GM19324 (cell line): Measurements from ENCODE around the gene CARNS1.
A peak's percentile ranks its signal among the peaks of the same experiment; 100 is the strongest.

Experiments
- ATAC-seq: cut with Tn5 transposase; IDR thresholded peaks from one replicate; pipeline ENCODE4 v1.9.1; 2021; ENCODE audit warnings: mild to moderate bottlenecking, moderate library complexity; ENCODE audit not compliant: unreplicated experiment, low FRiP score

CARNS1 gene

DNA sequence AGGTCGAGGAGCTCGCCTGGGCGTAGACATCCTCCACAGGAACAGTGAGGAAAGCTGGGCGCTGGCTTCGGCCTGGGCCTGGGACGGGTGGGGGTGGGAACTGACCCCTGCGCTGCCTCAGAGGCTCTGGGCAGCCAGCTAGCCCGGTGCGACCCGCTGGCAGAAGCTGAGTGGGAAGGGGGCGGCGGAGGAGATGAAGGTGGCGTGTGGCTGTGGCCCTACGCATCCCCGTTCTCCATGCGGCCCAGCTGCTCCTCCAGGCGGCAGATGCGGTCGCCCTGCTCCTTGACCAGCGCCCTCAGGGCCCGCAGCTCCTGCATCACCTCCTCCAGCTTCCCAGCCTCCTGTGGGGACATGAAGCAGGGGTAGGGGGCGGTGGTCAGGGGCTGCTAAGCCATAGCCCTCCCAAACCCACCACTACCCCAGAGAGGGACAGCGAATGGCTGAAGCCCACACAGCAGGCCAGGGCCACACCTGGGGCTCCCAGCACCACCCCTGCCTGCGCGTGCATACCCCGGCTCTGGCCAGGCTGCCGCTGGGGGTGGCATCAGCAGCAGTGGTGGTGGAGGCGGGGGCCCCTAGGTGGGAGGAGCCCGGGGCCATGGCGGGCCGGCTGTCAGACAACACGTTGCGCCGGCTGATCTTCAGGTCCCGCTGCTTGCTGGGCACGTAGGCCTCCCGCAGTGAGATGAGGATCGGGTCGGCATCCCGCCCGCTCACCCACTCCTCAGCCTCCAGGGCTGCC, 22.9 kb downstream of the CARNS1 start:
- ATAC-seq, result no peak

DNA sequence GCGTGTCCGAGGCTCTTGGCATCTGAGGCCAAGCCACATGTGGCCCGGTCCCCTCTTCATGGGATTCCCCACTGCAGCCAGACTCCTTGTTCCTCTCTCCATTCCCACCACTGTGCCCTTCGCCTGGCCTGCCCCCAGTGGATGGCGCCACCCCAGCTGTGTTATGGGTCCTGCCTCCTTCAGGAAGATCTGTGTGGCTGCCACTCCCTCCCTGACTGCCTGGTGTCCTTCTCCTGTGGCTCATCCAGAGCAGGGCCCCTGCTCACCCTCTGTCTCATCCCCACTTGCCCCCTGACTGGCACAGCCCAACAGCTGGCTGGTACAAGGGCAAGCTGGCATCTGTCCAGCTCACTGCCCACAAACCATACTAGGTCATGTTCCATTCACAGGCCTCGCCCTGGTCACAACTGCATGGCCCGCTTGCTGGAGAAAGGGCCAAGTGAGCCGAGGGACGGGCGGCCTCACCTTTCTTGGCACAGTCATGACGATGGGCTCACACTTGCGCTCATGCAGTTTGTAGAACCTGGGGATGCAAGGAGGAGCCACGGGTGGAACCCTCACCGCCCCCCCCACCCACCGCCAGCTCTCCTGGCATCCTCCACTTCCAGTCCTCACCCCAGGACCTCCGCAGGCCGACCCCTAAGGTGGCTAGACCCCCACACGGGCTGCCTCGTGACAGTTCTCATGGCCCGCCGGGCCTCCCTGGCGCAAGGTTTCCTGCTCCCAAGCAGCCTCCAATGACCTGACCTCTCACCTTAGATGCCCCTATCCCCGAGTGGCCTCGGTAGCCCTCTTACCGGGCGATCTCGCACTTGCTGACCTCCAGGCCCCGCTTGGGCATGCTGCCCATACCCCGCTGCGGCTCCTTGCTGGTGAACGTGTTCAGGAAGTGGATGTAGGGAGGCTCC, 24.1 kb downstream of the CARNS1 start:
- no peak for ATAC-seq

DNA sequence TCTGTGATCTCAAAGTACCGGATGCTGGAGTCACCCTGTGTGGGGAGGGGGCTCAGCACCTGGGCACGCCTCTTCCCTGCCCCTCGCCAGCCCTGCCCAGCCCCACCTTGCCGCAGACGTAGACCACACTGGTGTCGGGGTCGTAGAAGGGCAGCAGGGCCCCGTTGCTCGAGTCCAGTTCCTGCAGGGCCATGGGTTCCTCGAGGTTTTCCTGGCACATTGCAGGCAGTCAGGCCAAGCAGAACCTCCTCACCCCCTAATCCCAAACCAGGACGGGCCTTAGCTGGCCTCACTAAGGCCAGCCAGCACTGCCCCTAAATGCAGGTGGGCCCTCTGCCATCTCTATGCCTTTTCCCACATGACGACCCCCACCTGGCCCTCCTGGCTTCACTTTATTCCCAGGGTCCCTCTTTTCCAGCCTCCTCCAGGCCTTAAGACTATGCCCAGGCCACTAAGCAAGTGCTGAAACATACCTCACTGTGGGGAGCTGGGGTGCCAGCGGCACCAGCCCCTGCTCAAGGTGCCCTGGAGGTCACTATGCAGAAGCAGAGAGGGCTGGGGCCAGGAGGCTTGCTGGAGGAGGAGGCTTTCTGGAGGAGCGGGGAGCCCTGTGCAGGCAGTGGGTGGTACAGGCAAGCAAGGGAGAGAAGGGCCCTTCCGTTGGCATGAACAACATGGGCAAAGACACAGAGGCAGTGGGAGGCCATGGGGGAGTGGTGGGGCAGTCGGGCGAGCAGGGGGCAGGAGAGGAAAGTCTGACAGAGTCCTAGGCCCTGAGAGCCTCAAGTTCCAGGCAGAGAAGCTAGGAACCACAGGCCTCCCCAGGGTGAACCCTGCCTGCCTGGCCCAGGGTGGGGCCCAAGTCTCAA, 25.0 kb downstream of the CARNS1 start:
- ATAC-seq, result no peak

DNA sequence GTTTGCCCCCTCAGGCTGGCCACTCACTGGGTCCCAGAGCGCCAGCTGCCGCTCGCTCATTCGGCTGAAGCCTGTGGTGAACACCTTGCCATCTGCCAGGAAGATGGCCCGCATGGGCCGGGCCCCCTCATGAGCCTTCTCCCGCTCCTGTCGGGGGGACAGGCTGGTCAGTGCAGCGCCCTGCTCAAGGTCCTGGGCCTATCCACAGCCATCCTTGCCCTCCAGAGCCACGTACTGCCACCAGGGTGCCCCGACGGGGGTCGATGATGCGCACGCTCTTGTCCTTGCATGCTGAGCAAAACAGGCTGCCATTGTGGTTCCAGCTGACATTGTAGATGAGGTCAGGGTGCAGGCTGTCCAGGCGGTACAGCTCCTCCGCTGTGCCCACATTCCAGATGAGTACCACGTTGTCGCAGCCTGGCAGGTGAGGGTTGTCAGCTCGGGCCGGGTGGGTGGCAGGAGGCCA, 25.7 kb downstream of the CARNS1 start:
- no peak for ATAC-seq

DNA sequence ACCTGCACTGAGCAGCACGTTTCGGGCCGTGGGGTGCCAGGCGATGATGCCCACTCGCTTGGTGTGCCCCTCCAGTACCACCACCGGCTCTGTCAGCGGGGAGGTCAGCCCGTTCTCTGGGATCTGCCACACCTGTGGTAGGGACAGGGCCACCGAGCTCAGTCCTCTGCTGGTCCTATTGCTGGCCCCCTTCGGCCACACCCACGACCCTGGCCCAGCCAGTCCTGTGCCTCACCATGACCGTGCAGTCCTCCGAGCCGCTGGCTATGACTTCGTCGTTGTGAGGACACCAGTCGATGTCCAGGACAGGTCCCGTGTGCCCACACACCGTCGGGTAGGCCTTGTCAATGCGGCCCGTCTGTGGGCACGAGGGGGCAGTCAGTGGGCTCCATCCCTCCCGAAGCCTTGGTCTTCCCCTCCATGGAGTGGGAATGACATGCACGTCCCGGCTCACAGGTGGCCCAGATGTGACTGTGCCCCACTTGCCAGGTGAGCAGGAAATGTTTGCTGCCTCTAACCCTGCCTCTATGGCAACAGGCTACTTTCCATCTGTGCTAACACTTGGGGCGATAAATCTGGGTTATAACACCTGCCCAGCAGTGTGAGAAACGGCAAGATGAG, 26.4 kb downstream of the CARNS1 start:
- no peak for ATAC-seq

DNA sequence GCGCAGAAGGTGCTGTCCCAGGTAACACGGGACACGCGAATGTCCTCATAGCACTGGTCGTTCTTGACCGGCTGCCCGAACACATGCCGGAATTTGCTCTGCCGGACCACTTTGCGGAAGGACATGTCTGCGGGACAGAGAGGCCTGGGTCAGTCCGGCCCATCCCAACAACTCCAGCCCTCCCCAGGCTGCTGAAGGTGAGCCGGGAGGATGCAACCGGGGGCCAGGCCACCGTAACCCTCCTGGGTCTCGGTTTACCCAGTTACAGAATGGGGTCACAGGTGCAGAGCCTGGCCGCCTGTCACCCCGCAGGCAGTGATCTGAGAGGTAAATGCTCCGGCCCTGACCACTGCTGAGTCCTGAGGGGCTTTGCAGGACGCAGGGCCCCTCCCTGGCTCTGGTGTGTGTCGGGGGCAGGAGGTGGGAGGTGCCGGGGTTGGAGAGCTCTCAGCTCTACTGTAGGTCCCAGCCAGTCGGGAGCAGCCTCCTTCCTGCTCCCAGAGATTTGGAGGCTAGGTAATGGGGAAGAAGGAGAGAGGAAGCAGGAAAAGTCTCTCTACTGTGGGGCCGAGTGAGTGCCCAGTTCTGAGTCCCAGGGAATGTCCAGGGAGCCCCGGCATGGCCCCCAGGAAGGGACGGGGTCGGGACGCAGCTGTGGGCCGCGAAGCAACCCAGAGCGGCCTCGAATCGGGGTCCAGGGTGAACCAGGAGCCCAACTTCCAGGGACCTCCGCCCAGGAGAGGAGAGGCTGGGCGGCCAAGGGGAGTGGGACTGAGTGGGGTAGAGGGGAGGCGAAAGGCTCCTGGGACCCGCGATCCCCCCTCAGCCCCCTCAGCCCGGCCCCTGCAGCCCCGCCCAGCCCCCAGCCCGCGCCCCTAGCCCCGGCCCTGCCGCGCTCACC, 27.3 kb downstream of the CARNS1 start:
- ATAC-seq, result peak; percentile 4

DNA sequence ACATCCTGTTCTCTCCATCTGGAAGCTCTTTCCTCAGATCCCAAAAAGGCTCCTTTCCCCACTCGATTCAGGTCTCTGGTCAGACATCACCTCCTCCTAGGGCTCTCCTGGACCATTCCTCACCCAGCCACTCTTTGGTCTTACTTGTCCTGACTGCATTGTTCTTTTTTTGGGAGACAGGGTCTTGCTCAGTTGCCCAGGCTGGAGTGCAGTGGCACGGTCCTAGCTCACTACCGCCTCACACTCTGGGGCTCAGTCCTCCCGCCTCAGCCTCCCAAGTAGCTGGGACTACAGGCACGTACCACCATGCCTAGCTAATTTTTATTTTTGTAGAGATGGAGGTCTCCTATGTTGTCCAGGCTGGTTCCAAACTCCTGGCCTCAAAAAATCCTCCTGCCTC, 30.0 kb downstream of the CARNS1 start:
- no peak for ATAC-seq

DNA sequence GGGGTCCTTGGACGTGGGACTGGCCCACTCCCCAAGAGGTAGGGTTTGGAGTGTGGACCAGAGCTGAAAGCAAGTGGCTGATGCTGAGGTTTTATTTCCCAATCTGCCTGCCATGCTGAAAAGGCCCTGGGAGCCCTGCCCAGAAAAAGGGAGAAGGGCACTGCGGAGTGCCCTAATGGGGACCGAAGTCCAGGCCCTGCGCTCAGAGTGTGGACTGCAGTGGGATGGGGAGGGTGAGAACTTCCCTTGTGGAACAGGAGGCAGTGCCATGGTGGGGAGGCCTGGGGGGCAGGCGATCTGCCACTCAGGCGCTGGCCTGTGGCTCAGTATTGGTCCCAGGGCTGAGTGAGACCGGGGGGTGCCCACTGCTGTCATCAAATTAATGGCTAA, 32.7 kb downstream of the CARNS1 start:
- ATAC-seq, result no peak

DNA sequence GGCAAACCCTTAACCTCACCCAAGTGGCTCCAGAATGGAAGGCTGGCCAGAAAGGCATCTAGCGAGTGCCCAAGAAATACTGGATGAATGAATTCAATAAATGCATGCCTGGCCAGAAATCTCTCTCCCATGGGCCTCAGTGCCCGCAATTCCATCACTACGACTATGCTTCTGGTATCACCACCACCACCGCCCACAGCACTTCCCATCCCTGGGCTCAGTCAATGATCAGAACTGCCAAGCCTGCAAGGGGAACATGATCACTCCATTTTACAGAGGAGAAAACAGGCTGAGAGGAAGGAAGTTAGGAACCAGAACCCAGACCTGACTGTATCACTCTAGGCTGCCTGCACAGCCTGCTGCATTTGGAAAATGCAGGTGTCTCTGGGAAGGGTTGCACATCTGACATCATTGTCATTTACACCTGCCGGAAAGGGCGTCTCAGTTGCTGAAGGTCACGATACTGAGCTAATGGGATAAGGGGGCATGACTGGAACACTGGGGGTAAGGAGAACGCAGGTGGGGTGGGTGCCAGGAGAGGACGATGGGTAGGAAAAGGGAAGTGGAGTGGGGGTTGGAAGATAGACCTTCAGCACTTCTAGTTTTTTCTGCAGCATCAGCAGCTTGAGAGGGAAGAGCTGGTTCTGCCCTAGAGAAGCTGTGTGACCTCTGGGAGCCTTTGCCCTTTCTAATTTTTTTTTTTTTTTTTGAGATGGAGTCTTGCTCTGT, 33.8 kb downstream of the CARNS1 start:
- no peak for ATAC-seq

DNA sequence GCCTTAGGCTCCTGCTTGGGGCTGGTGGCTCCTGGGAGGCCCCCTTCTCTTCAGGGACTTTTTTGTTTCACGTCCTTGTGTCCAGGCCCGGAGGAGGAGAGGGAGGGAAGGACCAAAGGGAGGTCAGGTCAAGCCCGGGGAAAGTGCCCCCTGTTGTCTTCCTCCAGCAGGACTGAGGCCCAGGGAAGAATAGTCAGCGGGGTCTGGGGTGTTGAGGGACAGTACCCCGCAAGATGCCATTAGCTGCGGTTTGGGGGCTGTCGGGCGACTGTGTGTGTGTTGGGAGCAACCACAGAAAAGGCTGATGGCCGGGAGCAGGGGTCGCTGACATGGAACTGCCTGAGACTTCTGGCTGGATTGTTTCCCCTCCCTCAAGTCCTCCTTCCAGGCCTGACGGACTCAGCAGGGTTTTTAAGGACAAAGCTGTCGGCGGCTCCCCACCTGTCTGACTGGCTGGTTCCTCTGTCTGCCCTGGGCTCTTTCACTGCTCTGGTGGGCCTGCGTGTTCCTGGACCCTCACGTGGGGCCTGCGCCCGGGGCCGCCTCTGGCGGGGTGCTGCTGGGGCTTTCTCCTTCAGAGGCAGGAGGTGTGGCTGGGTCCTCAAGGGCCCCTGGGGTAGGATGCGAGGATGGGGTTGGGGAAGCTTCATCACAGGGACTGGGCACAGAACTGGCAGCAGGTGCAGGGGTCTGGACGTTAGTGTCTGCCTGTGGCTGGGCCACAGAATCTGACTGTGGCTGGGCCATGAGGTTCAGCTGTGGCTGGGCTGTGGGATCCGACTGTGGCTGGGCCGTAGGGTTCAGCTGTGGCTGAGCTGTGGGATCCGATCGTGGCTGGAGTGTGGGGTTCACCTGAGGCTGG, 35.5 kb downstream of the CARNS1 start:
- no peak for ATAC-seq

DNA sequence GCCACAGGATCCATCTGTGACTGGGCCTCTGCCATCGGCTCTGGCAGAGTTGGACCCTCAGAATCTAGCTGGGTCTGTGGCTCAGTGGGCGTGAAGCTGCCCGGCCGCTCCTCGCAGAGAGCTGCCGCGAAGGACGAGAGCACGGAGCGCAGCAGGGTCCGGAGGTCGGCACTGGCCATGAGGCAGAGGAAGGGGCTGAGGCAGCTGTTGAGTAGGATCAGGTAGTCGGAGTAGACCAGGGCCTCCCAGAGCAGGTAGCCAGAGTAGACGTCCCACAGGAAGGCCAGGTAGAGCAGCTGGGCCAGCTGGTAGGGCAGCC, 36.1 kb downstream of the CARNS1 start:
- ATAC-seq, result no peak

DNA sequence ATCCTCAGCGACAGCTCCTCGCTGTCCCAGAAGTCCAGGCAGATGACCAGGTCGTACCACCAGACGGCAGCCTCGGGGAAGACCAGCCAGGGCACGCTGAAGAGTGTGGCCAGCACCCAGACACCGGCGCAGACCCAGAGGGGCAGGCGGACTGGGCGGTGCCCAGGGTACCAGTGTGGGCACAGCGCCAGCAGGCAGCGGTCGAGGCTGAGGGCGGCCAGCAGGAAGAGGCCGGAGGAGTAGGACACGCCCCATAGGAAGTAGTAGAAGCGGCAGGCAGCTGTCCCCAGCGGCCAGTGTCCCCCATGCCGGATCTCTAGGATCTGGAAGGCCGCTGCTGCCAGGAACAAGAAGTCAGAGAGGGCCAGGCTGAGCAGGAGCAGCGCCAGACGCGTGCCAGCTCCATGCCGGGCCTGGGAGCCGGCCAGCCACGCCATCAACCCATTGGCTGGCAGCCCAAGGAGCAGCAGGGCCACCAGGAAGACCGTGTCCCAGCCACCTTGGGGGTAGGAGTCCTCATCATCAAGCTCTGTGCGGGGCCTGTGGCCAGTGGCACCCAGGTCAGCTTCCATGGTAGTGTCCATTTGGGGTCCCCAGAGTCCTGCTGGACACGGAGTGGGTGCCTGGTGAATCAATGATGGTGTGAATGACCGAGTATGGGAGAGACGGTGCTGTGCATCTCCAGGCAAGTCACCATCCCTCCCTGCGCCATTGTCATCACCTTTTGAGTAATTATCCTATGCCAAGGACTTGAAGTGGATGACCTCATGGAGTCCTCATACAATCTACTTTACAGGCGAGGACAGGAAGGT, 36.9 kb downstream of the CARNS1 start, which contains the start of gene GPR152:
Gene GPR152 (minus strand): TSS at position 589 of the 812 bp plus-strand sequence. CDS start 5 bp downstream, at position 584.
- no peak for ATAC-seq

DNA sequence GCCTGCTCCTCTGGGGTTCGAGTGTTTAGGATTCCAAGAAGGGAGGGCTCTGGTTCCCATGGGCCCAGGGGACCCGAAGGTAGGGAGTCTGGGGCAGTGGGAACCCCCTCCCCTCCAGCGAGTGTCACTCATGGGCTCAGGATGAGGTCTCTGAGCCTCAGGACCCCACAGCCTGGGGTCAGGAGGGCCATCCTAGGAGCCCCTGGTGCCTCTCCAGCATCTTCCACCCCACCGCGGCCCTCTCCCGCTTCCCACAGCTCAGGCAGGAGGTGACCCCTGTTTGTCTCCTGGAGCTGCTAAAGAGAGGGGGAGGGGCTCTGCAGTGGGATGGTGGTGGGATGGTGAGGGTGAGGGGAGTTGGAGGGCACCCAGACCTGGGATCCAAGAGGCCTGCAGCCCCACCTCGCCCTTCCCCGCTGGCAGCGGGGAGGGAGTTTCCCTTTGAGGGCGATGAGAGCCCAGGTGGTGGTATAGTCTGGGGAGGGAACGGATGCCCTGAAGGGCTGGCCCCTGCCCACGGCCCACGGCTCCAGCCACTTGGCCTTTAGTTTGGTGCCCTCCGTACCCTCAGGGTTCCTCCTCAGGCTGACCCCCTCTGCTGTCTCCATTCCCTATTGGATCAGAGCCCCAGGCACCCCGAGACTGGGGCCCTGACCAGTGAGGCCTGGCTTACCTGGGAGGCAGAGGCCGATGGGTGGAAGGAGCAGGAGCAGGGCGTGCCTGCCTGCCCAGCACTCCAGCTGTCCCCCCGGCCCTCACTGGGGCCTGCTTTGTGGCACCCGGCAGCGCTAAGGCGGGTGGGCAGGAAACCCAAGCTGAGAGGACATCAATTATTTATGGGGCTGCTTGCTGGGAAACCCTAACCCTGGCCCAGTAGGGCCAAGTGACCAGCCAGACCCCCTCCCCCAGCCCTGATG, 38.6 kb downstream of the CARNS1 start:
- no peak for ATAC-seq

DNA sequence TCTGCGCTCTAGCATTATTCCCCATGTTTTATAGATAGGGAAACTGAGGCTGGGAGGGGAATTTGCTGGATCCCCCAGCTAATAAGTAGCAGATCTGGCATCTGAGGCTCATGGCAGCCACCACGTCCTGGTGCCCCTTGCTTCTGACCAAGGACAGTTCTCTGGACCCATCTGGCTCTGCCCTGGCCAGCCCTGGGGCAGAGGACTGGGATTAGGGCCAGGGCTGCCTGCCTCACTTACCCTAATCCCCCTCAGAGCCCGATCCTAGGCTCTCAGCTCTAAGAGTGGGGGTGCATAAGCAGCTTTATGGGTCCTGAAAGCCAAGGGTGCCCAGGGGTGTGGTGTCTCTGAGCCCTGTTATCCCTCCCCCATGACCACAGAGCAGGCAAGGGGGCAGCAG, 39.6 kb downstream of the CARNS1 start, which contains the start of gene CABP4:
Gene CABP4 (plus strand): TSS at position 301 of the 400 bp plus-strand sequence. CDS start 70 bp downstream, at position 371.
- no peak for ATAC-seq

DNA sequence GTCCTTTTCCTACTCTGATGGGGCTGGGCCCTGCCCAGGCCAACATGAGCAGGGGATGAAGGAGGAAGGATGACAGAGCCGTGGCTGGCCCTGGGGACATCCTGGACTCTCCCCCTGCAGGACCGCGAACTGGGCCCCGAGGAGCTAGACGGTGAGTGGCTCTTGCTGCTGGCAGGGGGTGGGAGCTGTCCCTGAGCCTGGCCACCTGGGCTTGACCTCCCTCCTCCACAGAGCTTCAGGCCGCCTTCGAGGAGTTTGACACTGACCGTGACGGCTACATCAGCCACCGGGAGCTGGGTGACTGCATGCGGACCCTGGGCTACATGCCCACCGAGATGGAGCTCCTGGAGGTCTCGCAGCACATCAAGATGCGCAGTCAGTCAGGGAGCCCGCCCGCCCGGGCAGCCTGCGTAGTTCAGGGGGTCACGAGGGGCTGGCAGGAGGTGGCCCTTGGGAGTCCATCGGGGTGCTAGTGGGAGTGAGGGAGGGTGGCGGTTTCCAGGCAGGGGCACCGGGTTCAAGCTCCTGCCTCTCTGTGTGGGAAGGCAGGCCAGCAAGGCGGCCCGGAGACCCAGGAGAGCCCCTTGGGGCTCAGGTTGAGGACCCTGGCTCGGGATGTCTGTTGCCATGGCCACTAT, 40.7 kb downstream of the CARNS1 start:
- ATAC-seq, result no peak
